GM23338 (cell line): ENCODE results near the gene BCAS3. TPM values are rescaled to one million over a fixed set of nuclear protein-coding genes. Genes with fewer than 3 reads are reported as not detected.

Experiments used
- ATAC-seq: fragments of 200-7000 bp; cut with Tn5 transposase; 3 replicates; pipeline ENCODE4 v1.9.1; 2020
- DNase-seq: peaks from one replicate; pipeline ENCODE4 v3.0.0-alpha.2; 2015; ENCODE audit warnings: low spot score
- H2AFZ ChIP-seq: fragments of 200-600 bp; sonication (generic); 2 replicates; pipeline ENCODE4 v1.8.0; 2016; ENCODE audit warnings: antibody characterized with exemption, mild to moderate bottlenecking, moderate library complexity
- H3F3A ChIP-seq: fragments of 200-600 bp; sonication (generic); replicated peaks from 2 replicates; pipeline ENCODE4 v1.8.0; 2017; ENCODE audit warnings: antibody characterized with exemption, mixed run types, low read depth
- H3K27ac ChIP-seq: fragments of 200-600 bp; sonication (generic); 2 replicates; pipeline ENCODE4 v1.6.1; 2016; ENCODE audit warnings: low read depth
- H3K27me3 ChIP-seq: fragments of 200-600 bp; sonication (generic); 2 replicates; pipeline ENCODE4 v1.8.0; 2016; ENCODE audit warnings: mild to moderate bottlenecking, mixed run types, moderate library complexity; ENCODE audit not compliant: insufficient read depth
- H3K36me3 ChIP-seq: fragments of 200-600 bp; sonication (generic); 2 replicates; pipeline ENCODE4 v1.8.0; 2016; ENCODE audit warnings: mild to moderate bottlenecking; ENCODE audit not compliant: insufficient read depth
- H3K4me1 ChIP-seq: fragments of 200-600 bp; sonication (generic); 2 replicates; pipeline ENCODE4 v1.8.0; 2016; ENCODE audit warnings: mild to moderate bottlenecking, moderate library complexity; ENCODE audit not compliant: insufficient read depth
- H3K4me2 ChIP-seq: fragments of 200-600 bp; sonication (generic); 2 replicates; pipeline ENCODE4 v1.7.1; 2017; ENCODE audit warnings: mixed run types
- H3K4me3 ChIP-seq: fragments of 200-600 bp; sonication (generic); 2 replicates; pipeline ENCODE4 v1.6.1; 2016; ENCODE audit warnings: mixed run types
- H3K79me2 ChIP-seq: fragments of 200-600 bp; sonication (generic); replicated peaks from 2 replicates; pipeline ENCODE4 v1.8.0; 2017; ENCODE audit warnings: mild to moderate bottlenecking; ENCODE audit not compliant: insufficient read depth
- H3K9me2 ChIP-seq: fragments of 200-600 bp; sonication (generic); 2 replicates; pipeline ENCODE4 v1.8.0; 2017; ENCODE audit not compliant: insufficient read depth
- H4K20me1 ChIP-seq: fragments of 200-600 bp; sonication (generic); replicated peaks from 2 replicates; pipeline ENCODE4 v1.8.0; 2017; ENCODE audit warnings: mild to moderate bottlenecking; ENCODE audit not compliant: insufficient read depth
- H3K27ac Mint-ChIP-seq: 2 replicates; pipeline ENCODE4 v1.8.0; 2020; ENCODE audit warnings: inconsistent platforms, mild to moderate bottlenecking, moderate library complexity, mixed read lengths
- H3K27me3 Mint-ChIP-seq: 3 replicates; pipeline ENCODE4 v1.8.0; 2022; ENCODE audit warnings: low read depth, mild to moderate bottlenecking, moderate library complexity, mixed read lengths, inconsistent platforms; ENCODE audit not compliant: insufficient read depth, poor library complexity
- H3K36me3 Mint-ChIP-seq: 3 replicates; pipeline ENCODE4 v1.8.0; 2021; ENCODE audit warnings: low read depth, mild to moderate bottlenecking, inconsistent platforms, moderate library complexity, mixed read lengths
- H3K4me1 Mint-ChIP-seq: 3 replicates; pipeline ENCODE4 v1.8.0; 2020; ENCODE audit warnings: mild to moderate bottlenecking, inconsistent platforms, mixed read lengths
- H3K4me3 Mint-ChIP-seq: 3 replicates; pipeline ENCODE4 v1.8.0; 2021; ENCODE audit warnings: moderate library complexity, mild to moderate bottlenecking, inconsistent platforms, mixed read lengths
- H3K9me3 Mint-ChIP-seq: 3 replicates; pipeline ENCODE4 v1.8.0; 2020; ENCODE audit warnings: moderate library complexity, mild to moderate bottlenecking, inconsistent platforms, mixed read lengths
- CREB1 ChIP-seq: fragments of 250-450 bp; sonication (Bioruptor Pico); IDR thresholded peaks from 2 replicates; pipeline ENCODE4 v1.5.0; 2020; ENCODE audit warnings: low read depth, mild to moderate bottlenecking, moderate library complexity
- EZH2 ChIP-seq: fragments of 200-600 bp; sonication (generic); IDR thresholded peaks from one replicate; pipeline ENCODE4 v1.8.0; 2017; ENCODE audit warnings: antibody characterized with exemption, mild to moderate bottlenecking, low read depth; ENCODE audit not compliant: unreplicated experiment
- NANOG ChIP-seq: IDR thresholded peaks from 2 replicates; pipeline ENCODE4 v1.6.1; 2016; ENCODE audit warnings: antibody characterized with exemption, borderline replicate concordance
- POLR2AphosphoS5 ChIP-seq: IDR thresholded peaks from 2 replicates; pipeline ENCODE4 v1.6.1; 2016; ENCODE audit warnings: antibody characterized with exemption, low read depth
- STAT1 ChIP-seq: IDR thresholded peaks from one replicate; pipeline ENCODE4 v1.6.1; 2016; ENCODE audit warnings: antibody characterized with exemption; ENCODE audit not compliant: unreplicated experiment
- ZNF114 ChIP-seq: fragments of 250-450 bp; sonication (Bioruptor Pico); IDR thresholded peaks from 2 replicates; pipeline ENCODE4 v1.5.0; 2020; ENCODE audit warnings: mild to moderate bottlenecking, moderate library complexity
- ZNF331 ChIP-seq: fragments of 250-450 bp; sonication (Bioruptor Pico); IDR thresholded peaks from 2 replicates; pipeline ENCODE4 v1.5.0; 2020; ENCODE audit warnings: low read depth, mild to moderate bottlenecking, moderate library complexity
- polyA plus RNA-seq: library from polyadenylated mRNA; unstranded; fragments of >200 nt; fragmentation: Nextera tagmentation; extraction: Ambion mirVana; gene quantifications from 2 replicates; pipeline ENCODE4 v1.2.1, GENCODE V29; 2016
- total RNA-seq: library from RNA; depleted of rRNA; stranded (reverse); fragments of >200 nt; shearing (Covaris generic); gene quantifications from 2 replicates; pipeline ENCODE4 v1.2.3, GENCODE V29; 2014
- TF ChIP-seq, protein P1 (sequence below): IDR thresholded peaks from 2 replicates; pipeline ENCODE4 v1.6.1; 2016; ENCODE audit warnings: antibody characterized with exemption
- TF ChIP-seq, protein P2 (sequence below), 2 experiments: fragments of 200-600 bp in 1 of 2; sonication (generic) in 1 of 2; conservative IDR thresholded peaks; 2 replicates each; pipeline versions ENCODE4 v1.5.1 to v1.6.1; 2016 to 2017; ENCODE audit warnings: antibody characterized with exemption in 2 of 2, low read depth in 2 of 2, mild to moderate bottlenecking in 2 of 2, moderate library complexity in 1 of 2
- TF ChIP-seq, protein P3 (sequence below): IDR thresholded peaks from one replicate; pipeline ENCODE4 v1.6.1; 2018; ENCODE audit warnings: antibody characterized with exemption; ENCODE audit not compliant: unreplicated experiment

Gene BCAS3
- total and polyA plus RNA-seq, 2 experiments from 2014 or later = 8.2 to 28.0 TPM

DNA sequence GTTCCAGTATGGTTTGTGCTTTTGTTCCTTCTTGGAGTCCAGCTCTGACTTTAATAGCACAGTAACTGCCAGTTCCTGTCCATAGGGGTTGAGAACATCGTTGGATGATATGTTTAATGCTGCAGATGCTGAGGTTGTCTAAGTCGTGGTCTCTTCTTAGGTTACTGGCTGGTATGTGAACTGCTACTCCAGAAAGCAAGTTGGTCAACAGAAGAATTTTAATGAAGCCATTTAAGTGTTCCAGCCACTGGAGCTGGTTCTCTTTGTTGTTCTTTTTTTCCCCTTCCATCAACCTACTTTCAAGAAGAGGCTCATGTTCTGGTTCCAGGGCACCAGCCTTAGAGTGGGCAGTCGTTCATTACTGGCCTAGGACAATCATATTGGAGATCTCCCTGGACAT, 581.7 kb downstream of the BCAS3 start:
- TF ChIP-seq, protein P1, sequence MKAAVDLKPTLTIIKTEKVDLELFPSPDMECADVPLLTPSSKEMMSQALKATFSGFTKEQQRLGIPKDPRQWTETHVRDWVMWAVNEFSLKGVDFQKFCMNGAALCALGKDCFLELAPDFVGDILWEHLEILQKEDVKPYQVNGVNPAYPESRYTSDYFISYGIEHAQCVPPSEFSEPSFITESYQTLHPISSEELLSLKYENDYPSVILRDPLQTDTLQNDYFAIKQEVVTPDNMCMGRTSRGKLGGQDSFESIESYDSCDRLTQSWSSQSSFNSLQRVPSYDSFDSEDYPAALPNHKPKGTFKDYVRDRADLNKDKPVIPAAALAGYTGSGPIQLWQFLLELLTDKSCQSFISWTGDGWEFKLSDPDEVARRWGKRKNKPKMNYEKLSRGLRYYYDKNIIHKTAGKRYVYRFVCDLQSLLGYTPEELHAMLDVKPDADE = no peak
- TF ChIP-seq ZNF114 (CRISPR knock-in tag) (no peak), POLR2AphosphoS5 (no peak), NANOG (no peak)
- TF ChIP-seq, protein P2, sequence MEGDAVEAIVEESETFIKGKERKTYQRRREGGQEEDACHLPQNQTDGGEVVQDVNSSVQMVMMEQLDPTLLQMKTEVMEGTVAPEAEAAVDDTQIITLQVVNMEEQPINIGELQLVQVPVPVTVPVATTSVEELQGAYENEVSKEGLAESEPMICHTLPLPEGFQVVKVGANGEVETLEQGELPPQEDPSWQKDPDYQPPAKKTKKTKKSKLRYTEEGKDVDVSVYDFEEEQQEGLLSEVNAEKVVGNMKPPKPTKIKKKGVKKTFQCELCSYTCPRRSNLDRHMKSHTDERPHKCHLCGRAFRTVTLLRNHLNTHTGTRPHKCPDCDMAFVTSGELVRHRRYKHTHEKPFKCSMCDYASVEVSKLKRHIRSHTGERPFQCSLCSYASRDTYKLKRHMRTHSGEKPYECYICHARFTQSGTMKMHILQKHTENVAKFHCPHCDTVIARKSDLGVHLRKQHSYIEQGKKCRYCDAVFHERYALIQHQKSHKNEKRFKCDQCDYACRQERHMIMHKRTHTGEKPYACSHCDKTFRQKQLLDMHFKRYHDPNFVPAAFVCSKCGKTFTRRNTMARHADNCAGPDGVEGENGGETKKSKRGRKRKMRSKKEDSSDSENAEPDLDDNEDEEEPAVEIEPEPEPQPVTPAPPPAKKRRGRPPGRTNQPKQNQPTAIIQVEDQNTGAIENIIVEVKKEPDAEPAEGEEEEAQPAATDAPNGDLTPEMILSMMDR (conservative IDR thresholded peaks at IDR 0.05; ENCODE audit: low read depth in 2 of 2) = no peak
- no peak overlapping the region for H3K27ac ChIP-seq

DNA sequence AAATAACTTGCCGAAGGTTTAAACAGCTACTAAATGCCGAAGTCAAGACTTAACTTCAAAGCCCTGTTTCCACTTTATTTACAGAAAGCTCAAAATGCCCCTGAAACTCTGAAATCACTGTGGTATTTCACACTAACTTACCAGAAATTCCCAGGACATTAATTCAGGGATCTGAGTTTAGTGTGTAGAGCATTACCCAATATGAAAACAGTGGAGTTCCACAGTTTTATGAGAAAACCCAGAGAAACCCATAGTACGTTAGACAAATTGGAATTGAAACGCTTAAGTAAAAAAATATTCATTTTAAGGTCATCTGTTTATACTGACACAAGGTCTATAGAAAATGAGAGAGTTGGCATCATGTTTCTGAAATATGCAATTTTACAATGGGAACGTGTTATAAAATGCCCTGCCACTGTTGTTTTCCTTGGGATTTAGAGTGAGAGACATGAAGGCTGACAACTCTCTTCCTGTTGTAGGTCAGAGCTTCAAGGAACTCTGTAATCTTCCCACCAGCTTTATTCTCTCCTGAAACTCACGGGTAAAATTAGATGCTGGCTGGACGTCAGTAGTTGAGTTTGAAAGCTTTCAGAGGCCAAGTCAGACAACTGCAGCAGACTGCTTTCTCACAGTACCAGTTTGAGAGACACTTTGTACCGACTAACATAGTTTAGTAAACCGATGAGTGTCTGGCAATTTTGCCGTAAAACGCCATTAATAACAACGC, 582.6 kb downstream of the BCAS3 start:
- H3K36me3 Mint-ChIP-seq = no peaks in the 10 kb centered on the region
- Histone ChIP-seq H3K79me2 (no peaks in the 10 kb centered on the region), H2AFZ (no peak overlapping the region), H3K36me3 (no peaks in the 10 kb centered on the region), H3K4me3 (no peak overlapping the region), H3K4me2 (no peak overlapping the region), H3K9me2 (no peaks in the 10 kb centered on the region), H4K20me1 (no peaks in the 10 kb centered on the region), H3K27me3 (no peaks in the 10 kb centered on the region), H3K4me1 (peaks cover 6% of the 10 kb centered on the region; the same call in 1 of the 2 replicates), H3K27ac (no peak overlapping the region), H3F3A (no peaks in the 10 kb centered on the region)
- H3K4me3 Mint-ChIP-seq = no peak overlapping the region
- DNase-seq (no peak), ATAC-seq (no peak)
- H3K9me3 Mint-ChIP-seq = no peaks in the 10 kb centered on the region
- H3K27ac Mint-ChIP-seq = no peak overlapping the region
- no peaks in the 10 kb centered on the region for H3K27me3 Mint-ChIP-seq
- no peaks in the 10 kb centered on the region; the same call in 1 of the 3 replicates for H3K4me1 Mint-ChIP-seq
- TF ChIP-seq, protein P2 (conservative IDR thresholded peaks at IDR 0.05; ENCODE audit: low read depth in 2 of 2) = no peak
- TF ChIP-seq POLR2AphosphoS5 (no peak), CREB1 (no peak), ZNF114 (CRISPR knock-in tag) (no peak), STAT1 (no peak), NANOG (no peak), ZNF331 (CRISPR knock-in tag) (no peak), EZH2 (no peak)
- TF ChIP-seq, protein P1 = no peak
- TF ChIP-seq, protein P3, sequence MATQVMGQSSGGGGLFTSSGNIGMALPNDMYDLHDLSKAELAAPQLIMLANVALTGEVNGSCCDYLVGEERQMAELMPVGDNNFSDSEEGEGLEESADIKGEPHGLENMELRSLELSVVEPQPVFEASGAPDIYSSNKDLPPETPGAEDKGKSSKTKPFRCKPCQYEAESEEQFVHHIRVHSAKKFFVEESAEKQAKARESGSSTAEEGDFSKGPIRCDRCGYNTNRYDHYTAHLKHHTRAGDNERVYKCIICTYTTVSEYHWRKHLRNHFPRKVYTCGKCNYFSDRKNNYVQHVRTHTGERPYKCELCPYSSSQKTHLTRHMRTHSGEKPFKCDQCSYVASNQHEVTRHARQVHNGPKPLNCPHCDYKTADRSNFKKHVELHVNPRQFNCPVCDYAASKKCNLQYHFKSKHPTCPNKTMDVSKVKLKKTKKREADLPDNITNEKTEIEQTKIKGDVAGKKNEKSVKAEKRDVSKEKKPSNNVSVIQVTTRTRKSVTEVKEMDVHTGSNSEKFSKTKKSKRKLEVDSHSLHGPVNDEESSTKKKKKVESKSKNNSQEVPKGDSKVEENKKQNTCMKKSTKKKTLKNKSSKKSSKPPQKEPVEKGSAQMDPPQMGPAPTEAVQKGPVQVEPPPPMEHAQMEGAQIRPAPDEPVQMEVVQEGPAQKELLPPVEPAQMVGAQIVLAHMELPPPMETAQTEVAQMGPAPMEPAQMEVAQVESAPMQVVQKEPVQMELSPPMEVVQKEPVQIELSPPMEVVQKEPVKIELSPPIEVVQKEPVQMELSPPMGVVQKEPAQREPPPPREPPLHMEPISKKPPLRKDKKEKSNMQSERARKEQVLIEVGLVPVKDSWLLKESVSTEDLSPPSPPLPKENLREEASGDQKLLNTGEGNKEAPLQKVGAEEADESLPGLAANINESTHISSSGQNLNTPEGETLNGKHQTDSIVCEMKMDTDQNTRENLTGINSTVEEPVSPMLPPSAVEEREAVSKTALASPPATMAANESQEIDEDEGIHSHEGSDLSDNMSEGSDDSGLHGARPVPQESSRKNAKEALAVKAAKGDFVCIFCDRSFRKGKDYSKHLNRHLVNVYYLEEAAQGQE = no peak

More for the DNA sequence above, 581.7 kb downstream of the BCAS3 start:
- H3K27ac Mint-ChIP-seq = no peak overlapping the region
- H3K79me2 ChIP-seq = no peaks in the 10 kb centered on the region
- peaks cover 6% of the 10 kb centered on the region for H3K4me1 ChIP-seq
- no peaks in the 10 kb centered on the region for H3K9me3 Mint-ChIP-seq
- H3K27me3 ChIP-seq = no peaks in the 10 kb centered on the region
- H3K36me3 Mint-ChIP-seq = no peaks in the 10 kb centered on the region
- H3K27me3 Mint-ChIP-seq = no peaks in the 10 kb centered on the region
- no peaks in the 10 kb centered on the region for H3F3A ChIP-seq
- no peaks in the 10 kb centered on the region for H3K36me3 ChIP-seq
- no peak for ATAC-seq
- H3K4me2 ChIP-seq = no peak overlapping the region
- no peak overlapping the region for H2AFZ ChIP-seq
- H4K20me1 ChIP-seq = no peaks in the 10 kb centered on the region
- no peak for DNase-seq
- no peak overlapping the region for H3K4me3 Mint-ChIP-seq
- H3K9me2 ChIP-seq = no peaks in the 10 kb centered on the region
- H3K4me1 Mint-ChIP-seq = peaks cover under 1% of the 10 kb centered on the region; the same call in 2 of the 3 replicates
- H3K4me3 ChIP-seq = no peak overlapping the region
